H1 (cell line): Measurements from ENCODE around the gene ZFYVE19. TPM values are rescaled to one million over a fixed set of nuclear protein-coding genes. Genes with fewer than 3 reads are reported as not detected.

Source experiments
- CBX5 ChIP-seq: fragments of 300-800, 300-1000 bp; sonication (generic); IDR thresholded peaks from 2 replicates; pipeline ENCODE4 v1.7.1; 2016; ENCODE audit warnings: antibody characterized with exemption, low read length, low read depth
- CTBP2 ChIP-seq: IDR thresholded peaks from 2 replicates; pipeline ENCODE4 v1.7.0; 2011; ENCODE audit warnings: borderline replicate concordance, mild to moderate bottlenecking, moderate library complexity, mixed read lengths, low read length; ENCODE audit not compliant: insufficient read depth, insufficient read length
- RBBP5 ChIP-seq: IDR thresholded peaks from 2 replicates; pipeline ENCODE4 v1.7.1; 2012; ENCODE audit warnings: low read depth, mild to moderate bottlenecking, inconsistent platforms, low read length, moderate library complexity, borderline replicate concordance
- USF2 ChIP-seq: IDR thresholded peaks from 2 replicates; pipeline ENCODE4 v1.6.1; 2011; ENCODE audit warnings: low read length, improper control_type of control experiment
- ZNF274 ChIP-seq: IDR thresholded peaks from 2 replicates; pipeline ENCODE4 v1.7.0; 2012; ENCODE audit warnings: low read length, borderline replicate concordance; ENCODE audit errors: extremely low read depth
- polyA plus RNA-seq, 7 experiments: library from polyadenylated mRNA; depleted of rRNA in 3 of 7; stranded (reverse) in 5 of 7; unstranded in 2 of 7; fragments of >200 nt in 5 of 7; fragments of 200-250 nt in 2 of 7; gene quantifications; 1 replicate in 5 of 7; 2 replicates in 1 of 7; 4 replicates in 1 of 7; pipeline versions ENCODE4 v1.2.1 to v1.2.3, GENCODE V29; 2011 to 2013; ENCODE audit warnings: missing spikeins in 2 of 7, mixed read lengths in 2 of 7
- total RNA-seq: library from RNA; stranded (reverse); fragmentation: NEBNext Ultra II Directional; extraction: Animal tissue kit (Norgen Biotek cat#: 25700); gene quantifications from 2 replicates; pipeline ENCODE4 v1.2.1, GENCODE V29; 2021
- TF ChIP-seq, protein P1 (sequence below): fragments of 300-600 bp; sonication (generic); IDR thresholded peaks from 2 replicates; pipeline ENCODE4 v1.7.1; 2012; ENCODE audit warnings: low read length, moderate library complexity, mild to moderate bottlenecking, inconsistent platforms; ENCODE audit not compliant: insufficient replicate concordance

Gene ZFYVE19
- total and polyA plus RNA-seq, 2 of the 8 experiments (the other 6 are each of a cell fraction or from before 2014, with no cell fraction given), result 11.2 to 21.8 TPM

DNA sequence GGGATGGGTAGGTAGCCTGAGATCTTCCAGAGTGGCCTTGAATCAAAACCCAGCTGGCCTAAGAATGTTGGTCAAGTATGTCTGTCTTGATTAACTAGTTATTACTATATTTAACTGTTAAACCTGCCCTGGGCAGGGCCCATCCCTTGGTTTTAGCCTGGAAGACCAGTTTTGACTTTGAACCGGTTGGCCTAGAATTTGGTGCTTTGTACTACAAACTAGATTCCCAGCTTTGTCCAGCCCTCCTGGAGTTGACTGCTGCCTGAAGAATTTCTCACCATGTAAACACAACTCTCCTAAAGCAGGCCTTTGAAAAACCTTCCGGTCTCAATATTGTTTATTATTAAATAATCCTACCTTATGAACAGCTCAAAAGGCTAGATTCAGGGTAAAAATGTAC, 21.1 kb upstream of the ZFYVE19 start (continued):
- TF ChIP-seq USF2 (no peak), CTBP2 (no peak), RBBP5 (no peak), CBX5 (no peak), ZNF274 (no peak)
- TF ChIP-seq, protein P1, sequence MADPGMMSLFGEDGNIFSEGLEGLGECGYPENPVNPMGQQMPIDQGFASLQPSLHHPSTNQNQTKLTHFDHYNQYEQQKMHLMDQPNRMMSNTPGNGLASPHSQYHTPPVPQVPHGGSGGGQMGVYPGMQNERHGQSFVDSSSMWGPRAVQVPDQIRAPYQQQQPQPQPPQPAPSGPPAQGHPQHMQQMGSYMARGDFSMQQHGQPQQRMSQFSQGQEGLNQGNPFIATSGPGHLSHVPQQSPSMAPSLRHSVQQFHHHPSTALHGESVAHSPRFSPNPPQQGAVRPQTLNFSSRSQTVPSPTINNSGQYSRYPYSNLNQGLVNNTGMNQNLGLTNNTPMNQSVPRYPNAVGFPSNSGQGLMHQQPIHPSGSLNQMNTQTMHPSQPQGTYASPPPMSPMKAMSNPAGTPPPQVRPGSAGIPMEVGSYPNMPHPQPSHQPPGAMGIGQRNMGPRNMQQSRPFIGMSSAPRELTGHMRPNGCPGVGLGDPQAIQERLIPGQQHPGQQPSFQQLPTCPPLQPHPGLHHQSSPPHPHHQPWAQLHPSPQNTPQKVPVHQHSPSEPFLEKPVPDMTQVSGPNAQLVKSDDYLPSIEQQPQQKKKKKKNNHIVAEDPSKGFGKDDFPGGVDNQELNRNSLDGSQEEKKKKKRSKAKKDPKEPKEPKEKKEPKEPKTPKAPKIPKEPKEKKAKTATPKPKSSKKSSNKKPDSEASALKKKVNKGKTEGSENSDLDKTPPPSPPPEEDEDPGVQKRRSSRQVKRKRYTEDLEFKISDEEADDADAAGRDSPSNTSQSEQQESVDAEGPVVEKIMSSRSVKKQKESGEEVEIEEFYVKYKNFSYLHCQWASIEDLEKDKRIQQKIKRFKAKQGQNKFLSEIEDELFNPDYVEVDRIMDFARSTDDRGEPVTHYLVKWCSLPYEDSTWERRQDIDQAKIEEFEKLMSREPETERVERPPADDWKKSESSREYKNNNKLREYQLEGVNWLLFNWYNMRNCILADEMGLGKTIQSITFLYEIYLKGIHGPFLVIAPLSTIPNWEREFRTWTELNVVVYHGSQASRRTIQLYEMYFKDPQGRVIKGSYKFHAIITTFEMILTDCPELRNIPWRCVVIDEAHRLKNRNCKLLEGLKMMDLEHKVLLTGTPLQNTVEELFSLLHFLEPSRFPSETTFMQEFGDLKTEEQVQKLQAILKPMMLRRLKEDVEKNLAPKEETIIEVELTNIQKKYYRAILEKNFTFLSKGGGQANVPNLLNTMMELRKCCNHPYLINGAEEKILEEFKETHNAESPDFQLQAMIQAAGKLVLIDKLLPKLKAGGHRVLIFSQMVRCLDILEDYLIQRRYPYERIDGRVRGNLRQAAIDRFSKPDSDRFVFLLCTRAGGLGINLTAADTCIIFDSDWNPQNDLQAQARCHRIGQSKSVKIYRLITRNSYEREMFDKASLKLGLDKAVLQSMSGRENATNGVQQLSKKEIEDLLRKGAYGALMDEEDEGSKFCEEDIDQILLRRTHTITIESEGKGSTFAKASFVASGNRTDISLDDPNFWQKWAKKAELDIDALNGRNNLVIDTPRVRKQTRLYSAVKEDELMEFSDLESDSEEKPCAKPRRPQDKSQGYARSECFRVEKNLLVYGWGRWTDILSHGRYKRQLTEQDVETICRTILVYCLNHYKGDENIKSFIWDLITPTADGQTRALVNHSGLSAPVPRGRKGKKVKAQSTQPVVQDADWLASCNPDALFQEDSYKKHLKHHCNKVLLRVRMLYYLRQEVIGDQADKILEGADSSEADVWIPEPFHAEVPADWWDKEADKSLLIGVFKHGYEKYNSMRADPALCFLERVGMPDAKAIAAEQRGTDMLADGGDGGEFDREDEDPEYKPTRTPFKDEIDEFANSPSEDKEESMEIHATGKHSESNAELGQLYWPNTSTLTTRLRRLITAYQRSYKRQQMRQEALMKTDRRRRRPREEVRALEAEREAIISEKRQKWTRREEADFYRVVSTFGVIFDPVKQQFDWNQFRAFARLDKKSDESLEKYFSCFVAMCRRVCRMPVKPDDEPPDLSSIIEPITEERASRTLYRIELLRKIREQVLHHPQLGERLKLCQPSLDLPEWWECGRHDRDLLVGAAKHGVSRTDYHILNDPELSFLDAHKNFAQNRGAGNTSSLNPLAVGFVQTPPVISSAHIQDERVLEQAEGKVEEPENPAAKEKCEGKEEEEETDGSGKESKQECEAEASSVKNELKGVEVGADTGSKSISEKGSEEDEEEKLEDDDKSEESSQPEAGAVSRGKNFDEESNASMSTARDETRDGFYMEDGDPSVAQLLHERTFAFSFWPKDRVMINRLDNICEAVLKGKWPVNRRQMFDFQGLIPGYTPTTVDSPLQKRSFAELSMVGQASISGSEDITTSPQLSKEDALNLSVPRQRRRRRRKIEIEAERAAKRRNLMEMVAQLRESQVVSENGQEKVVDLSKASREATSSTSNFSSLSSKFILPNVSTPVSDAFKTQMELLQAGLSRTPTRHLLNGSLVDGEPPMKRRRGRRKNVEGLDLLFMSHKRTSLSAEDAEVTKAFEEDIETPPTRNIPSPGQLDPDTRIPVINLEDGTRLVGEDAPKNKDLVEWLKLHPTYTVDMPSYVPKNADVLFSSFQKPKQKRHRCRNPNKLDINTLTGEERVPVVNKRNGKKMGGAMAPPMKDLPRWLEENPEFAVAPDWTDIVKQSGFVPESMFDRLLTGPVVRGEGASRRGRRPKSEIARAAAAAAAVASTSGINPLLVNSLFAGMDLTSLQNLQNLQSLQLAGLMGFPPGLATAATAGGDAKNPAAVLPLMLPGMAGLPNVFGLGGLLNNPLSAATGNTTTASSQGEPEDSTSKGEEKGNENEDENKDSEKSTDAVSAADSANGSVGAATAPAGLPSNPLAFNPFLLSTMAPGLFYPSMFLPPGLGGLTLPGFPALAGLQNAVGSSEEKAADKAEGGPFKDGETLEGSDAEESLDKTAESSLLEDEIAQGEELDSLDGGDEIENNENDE, result no peak
